ENCODE measurements around the gene DTX1.

DTX1 gene

GRCh38 chr12:113056631-113057488 is at the start of gene DTX1:
TSS of gene DTX1 (plus strand) at chr12:113056730. CDS start at chr12:113058193, 1,463 bp downstream.
- DNase-seq: no peak

- DNase-seq: no peak
These were observed 49.4 kb upstream of the DTX1 start for GRCh38 chr12:113007166-113007565.

- no peak for DNase-seq
These were observed 45.8 kb upstream of the DTX1 start for GRCh38 chr12:113010701-113011100.

- no peak for DNase-seq
These were observed 42.0 kb upstream of the DTX1 start for GRCh38 chr12:113014565-113014964.

DNA sequence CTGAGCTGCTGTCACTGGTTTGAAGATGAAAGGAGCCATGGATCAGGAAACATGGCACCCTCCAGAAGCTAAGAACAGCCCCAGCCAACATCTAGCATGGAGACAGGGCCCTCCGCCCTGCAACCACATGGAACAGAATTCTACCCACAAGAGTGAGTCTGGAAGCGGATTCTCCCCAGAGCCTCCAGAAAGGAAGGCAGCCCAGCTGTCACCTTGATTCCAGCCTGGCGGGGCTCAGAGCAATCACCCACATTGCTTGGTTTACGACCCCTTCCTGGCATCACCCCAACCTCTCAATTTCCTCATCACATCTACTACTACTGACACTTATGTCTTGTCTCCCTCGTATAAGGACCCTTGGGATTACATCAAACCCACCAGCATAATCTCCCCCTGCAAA is 39.7 kb upstream of the DTX1 start:
- no peak for DNase-seq

GRCh38 chr12:113019025-113019424 is 37.5 kb upstream of the DTX1 start:
- DNase-seq: no peak

GRCh38 chr12:113021500-113021899 is 35.0 kb upstream of the DTX1 start:
- no peak for DNase-seq

DNA sequence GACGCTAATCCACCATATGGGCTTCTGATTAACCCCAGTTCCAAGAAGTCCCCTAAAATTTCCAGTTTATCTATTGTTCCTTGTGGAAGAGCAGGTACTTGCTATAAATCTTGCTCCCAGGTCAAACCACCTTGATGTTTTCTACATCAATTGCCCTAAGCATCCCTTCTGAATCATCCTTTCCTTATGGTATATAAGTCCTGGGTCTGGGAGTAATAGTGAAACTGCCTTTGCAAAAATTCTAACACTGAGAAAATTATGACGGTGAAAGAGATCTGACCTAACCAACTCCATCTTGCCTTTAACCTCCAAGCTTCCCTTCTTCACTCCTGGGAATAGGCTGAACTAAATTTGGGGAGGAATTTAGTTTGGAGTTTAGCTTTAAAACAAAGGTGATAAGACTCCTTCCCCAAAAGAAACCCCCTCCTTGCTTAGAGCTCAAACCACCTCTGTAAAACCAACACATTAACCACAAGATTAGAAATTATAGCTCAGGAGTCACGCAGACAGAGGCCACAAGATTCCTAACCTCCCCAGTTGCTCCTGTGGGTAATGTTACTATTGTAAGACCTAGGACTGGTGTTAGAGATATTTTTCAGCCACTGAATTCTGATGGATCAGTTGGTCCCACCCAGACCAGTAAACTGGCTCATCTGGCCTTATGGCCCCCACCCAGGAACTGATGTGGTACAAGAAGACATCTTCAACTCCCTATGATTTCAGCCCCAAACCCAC is 33.8 kb upstream of the DTX1 start:
- DNase-seq: no peak

DNA sequence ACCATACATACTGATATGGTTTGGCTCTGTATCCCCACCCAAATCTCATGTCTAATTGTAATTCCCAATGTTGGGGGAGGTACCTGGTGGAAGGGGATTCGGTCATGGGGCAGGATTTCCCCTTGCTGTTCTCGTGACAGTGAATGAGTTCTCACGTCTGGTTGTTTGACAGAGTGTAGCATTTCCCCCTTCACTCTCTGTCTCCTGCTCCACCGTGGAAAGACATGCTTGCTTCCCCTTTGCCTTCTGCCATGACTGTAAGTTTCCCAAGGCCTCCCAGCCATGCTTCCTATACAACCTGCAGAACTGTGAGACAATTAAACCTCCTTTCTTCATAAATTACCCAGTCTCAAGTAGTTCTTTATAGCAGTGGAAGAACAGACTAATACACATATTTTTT is 28.8 kb upstream of the DTX1 start:
- no peak for DNase-seq

DNA sequence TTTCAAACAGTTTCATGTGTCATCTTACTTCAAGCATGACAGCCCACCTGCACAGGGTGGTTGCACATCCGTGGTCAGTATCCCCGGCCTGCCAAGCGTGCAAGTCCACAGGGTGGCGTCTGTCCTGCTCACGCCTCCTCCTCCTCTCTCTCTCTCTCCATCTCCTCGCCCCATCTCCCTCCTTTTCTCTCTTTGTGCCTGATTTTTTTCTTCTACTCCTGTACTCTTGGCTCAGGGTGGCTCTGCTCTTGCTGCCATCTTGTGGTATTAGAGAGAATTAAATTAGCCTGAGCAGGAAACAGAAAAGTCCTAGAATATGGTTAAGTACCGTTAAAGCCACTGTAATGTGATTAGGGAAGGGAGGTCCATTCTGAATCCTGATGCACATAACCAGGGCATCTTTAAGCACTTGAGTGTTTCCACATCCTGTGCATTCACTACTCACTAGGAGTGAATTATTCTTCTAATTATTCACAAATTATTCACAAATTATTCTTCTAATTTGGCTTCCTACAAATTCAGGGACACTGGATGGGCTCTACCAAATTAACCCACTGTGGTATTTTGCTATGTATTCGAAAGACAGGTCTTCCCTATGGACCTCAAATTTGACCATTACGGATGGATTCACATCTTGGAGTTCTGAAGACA is 25.5 kb upstream of the DTX1 start:
- DNase-seq: no peak

DNA sequence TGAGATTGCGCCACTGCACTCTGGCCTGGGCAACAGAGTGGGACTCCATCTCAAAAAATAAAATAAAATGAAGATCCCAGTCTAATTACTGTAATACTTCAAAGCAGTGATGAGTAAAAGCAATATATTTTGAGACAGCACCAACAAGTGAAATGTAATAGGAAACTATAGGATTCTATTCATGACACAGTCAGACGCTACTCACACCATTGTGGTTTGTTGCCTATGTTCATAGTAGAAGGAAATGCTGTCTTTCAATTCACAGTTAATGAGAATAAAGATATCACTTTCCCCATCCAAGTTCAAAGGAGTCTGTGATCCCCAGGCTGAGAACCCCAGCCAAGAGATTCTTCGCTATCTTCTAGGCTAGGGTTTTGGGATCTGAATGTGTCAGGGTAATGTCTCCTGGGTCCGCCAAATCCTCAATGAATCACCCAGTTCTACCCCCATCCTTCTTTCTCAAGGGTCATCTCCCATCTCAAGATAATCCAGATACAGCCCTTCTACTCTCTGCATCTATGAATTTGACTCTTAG is 16.6 kb upstream of the DTX1 start:
- DNase-seq: no peak

DNA sequence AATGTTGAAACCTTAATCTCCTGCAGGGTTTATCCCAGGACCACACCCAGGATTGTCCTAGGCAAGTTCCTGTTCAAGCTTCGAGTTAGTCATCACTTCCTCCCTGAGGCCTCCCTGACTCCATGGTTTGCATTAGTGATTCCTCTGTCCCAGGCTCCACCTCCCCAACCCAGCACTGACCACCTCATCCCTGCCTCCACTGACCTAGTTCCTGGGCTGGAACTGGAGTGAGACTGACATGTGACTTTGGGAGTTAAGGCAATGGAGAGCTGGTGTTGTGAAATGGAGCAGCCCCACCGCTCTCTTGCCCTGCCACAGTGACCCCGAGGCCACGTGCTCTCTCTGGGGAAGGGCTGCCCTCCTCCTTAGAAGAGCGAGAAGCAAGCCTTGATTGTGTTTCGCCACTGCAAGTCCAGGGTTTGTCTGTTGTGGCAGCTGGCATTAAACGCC is 15.8 kb upstream of the DTX1 start:
- no peak for DNase-seq

GRCh38 chr12:113041560-113041959 is 15.0 kb upstream of the DTX1 start:
- DNase-seq: no peak

- DNase-seq: no peak
These were observed 13.3 kb upstream of the DTX1 start for GRCh38 chr12:113043240-113043639.

DNA sequence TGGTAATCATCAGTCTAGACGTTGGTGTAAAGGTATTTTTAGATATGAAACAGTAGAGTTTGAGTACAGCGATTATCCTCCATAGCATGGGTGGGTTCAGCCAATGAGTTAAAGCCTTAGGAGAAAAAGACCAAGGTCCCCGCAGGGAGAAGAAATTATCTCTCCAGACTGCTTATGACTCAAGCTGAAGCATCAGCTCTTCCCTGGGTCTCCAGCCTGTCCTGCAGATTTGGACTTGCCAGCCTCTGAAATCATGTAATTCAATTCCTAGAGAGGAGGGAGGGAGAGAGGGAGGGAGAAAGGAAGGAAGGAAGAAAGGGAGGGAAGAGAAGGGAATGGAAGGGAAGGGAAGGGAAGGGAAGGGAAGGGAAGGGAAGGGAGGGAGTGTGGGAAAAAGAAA is 12.0 kb upstream of the DTX1 start:
- DNase-seq: no peak

DNA sequence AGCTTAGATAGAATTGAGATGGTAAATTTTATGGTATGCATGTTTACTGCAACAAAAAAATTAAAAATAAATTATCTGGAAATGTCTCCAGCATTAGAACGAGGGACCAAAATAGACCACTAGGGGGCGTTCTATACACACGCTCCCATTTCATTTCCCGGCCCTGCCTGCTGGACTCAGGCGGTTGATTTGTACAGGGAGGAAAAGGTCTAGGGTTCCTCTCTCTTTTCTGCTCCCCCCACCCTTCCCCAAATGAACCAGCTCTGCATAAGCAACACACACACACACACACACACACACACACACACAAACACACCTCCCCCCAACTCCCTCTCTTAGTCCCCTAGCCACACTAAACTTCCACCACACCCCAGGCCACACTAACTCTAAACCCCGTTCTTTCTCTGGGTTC is 7.8 kb upstream of the DTX1 start:
- peak; percentile 17 for DNase-seq

DNA sequence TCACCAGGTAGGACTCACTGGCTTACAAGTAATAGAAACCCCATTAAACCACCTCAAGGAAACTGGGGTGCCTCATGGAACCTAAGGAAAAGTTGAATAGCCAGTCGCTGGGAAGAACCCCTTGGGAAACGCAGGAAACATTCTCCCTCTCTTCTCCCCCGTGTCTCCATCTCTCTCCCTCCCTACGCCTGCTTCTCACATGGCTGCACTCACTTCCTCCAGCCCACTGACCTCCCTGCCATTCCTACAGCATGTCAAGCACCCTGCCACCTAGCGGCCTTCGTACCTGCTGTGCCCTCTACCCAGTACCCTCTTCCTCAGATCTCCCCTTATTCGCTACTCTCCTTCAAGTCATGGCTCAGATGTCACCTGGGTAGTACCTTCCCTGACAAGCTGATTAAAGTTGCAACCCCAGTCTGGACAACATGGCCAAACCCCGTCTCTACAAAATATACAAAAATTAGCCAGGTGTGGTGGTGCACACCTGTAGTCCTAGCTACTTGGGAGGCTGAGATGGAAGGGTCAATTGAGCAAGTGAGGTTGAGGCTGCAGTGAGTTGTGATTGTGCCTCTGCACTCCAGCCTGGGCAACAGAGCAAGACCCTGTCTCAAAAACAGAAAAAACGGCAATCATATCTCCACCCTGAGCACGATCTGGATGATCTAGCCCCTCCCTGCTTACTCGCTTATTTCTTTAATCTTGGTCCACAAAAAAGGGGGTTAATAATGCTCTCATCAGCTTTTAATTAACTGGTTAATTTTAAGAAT is 6.4 kb upstream of the DTX1 start:
- DNase-seq: no peak

DNA sequence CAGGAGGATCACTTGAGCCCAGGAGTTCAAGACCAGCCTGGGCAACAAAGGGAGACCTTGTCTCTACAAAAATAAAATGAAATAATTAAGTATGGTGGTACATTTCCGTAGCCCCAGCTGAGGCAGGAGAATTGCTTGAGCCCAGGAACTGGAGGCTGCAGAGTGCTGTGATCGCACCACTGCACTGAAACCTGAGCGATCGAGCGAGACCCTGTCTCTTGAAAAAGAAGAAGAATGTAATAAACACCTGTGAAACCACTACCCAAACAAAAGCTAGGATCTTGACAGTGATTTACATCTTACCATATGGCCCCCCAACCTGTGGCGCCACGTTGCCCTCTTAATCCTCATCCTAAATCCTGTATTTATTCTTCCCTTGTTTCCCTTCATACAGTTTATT is 5.7 kb upstream of the DTX1 start:
- no peak for DNase-seq

GRCh38 chr12:113051759-113052158 is 4.8 kb upstream of the DTX1 start:
- no peak for DNase-seq

DNA sequence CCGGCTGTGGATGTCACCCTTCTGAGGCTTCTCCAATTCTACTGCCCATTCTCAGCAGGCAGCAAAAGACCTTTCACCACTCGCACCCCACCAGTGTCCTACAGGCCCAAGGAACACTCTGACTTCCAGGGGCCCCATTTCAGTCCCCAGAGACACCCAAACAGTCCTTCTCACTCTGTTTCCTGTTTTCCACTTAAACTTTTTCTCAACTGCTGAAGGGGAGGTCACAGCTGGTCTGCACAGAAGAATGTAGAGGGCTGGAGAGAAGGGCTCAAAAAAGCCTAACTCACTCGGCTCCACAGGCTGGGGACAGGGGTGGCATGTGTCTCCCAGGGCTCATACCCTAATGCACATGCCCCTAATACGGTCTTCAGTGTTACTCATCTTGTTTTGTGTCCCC is 4.2 kb upstream of the DTX1 start:
- DNase-seq: no peak

- no peak for DNase-seq
These were observed 1.5 kb upstream of the DTX1 start for GRCh38 chr12:113054948-113055486.

Data from NCI-H1048 (cell line).